ENCODE measurements around the gene METTL15.
"Not testable (repeated sequence)": the region's sequence is repeated elsewhere in the genome, so short reads cannot be mapped to it uniquely, and the experiment has no call there.

The METTL15 gene

DNA sequence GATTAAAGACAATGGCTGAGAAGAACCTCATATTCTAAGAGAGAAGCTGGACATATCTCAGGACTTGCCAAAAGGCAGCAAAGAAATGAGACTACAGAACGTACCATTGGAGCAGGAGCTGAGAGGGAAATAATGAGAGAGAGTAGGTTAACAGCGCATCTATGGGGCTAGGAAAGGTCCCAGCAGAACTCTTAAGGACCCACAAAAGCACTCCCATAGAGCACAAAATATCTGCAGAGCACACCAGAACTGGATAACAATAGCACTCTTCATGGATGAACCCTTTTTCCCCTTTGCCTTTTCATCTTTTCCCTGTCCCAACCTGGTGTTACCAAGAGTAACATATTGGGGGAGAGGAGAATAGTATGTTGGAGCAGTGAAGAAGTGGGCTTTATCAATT lies 245.8 kb downstream of the METTL15 start:
- FAIRE-seq (no peak), DNase-seq (ENCODE audit: insufficient read length) (no peak)
- TF ChIP-seq TAF1 (IDR thresholded peaks at IDR 0.05; ENCODE audit: borderline replicate concordance, low read depth, low read length) (no peak), POLR2AphosphoS5 (IDR thresholded peaks at IDR 0.05; ENCODE audit: low read depth, low read length) (no peak), POLR2A (IDR thresholded peaks at IDR 0.05; ENCODE audit: low read depth, low read length) (no peak)

DNA sequence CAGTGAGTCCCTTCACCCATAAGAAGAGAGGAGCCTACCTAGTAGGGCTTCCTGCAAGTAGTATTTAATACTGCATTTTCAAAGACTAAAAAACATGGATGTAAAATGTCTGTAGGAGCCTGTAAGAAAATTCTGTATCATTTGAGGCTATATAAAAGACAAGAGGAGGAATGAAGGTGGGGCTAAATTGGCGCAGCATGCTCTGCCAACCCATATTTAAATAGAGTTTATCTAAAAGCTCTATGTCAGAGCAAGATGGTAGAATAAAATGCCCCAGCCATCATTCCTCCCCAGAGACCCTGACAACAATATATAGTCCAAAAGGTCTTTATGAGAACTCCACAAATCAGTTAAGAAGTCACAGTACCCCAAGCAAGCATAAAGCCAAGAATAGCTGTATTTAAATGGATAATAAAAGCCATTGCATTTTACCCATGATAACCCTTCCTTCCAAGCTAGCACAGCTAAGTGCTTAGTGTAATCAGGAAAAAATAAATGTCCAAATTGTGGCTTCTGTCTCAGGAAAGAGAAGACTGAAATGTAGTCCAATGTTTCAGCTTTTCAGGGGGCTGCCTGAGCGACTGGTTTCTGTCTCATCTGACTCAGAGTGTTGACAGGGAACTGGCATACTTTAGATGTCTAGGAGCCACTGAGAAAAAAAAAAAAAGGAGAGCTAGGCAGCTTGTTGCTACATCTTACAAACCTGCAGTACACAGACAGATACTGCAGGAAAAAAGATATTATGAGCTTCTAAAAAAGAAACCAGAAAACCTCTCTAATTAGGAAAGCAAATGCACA lies 258.6 kb downstream of the METTL15 start:
- FAIRE-seq, result no peak
- no peak for DNase-seq (ENCODE audit: insufficient read length)
- TF ChIP-seq TAF1 (IDR thresholded peaks at IDR 0.05; ENCODE audit: borderline replicate concordance, low read depth, low read length) (no peak), POLR2AphosphoS5 (IDR thresholded peaks at IDR 0.05; ENCODE audit: low read depth, low read length) (no peak), POLR2A (IDR thresholded peaks at IDR 0.05; ENCODE audit: low read depth, low read length) (no peak)

DNA sequence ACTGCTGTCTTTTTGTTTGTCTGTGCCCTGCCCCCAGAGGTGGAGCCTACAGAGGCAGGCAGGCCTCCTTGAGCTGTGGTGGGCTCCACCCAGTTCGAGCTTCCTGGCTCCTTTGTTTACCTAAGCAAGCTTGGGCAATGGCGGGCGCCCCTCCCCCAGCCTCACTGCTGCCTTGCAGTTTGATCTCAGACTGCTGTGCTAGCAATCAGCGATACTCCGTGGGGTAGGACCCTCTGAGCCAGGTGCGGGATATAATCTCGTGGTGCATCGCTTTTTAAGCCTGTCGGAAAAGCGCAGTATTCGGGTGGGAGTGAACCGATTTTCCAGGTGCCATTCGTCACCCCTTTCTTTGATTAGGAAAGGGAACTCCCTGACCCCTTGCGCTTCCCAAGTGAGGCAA lies 269.9 kb downstream of the METTL15 start:
- not testable (repeated sequence) for DNase-seq (ENCODE audit: insufficient read length); FAIRE-seq

All from GM12892 (cell line).